Left renal pelvis (tissue), 4 donors: ENCODE data around the gene DAAM1. TPM values are rescaled to one million over a fixed set of nuclear protein-coding genes. Genes with fewer than 3 reads are reported as not detected.

Source experiments
- DNase-seq, 4 donors: peaks; one replicate each; pipeline ENCODE4 v3.0.0-alpha.2; 2013; ENCODE audit warnings: low read depth in 4 of 4, low spot score in 3 of 4
- polyA plus RNA-seq, 4 donors: library from polyadenylated mRNA; unstranded; fragments of 120-200 nt; gene quantifications; one replicate each; pipeline ENCODE4 v1.2.1, GENCODE V29; 2013; ENCODE audit not compliant: insufficient read length in 4 of 4

Gene DAAM1
- 100 to 1,000 TPM in 1 of 4 donors, 10 to 100 TPM in 3; 56.3 to 125 (median 68.2) TPM for polyA plus RNA-seq

DNA sequence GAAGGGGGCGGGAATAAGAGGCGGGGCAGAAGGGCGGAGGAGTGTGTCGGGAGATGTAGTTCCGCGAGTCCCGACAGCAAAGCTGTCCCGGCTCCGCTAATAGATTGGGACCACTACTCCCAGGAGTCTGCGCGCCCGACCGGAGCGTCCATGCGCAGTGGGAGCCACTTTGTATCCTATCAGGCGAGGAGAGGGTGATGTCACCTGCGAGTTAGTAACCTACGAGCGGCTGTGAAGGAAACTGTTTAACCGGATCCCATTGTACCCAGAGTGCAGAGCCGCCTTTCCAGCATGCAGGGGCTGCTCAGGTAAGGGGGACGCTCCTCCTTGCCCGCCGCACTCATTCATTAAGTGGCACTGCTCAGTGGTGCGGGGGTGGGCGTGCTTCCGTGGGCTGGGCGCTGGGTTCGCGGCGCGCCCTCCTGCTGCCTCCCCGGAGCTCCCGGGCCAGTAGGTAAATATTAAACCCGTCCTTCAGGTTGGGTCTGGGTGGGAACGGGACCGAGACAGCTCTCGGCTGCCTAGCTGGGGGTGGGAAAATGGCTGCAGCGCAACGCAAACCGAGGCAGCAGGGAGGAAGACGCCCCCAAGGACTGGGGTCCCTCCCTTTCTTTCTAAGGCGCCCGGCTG is at the start of gene DAAM1:
Gene DAAM1 (plus strand): TSS at position 207 of the 630 bp plus-strand sequence. CDS start 74,811 bp downstream, outside the sequence.
- DNase-seq = peak; percentile 95 to 98 (median 97)

DNA sequence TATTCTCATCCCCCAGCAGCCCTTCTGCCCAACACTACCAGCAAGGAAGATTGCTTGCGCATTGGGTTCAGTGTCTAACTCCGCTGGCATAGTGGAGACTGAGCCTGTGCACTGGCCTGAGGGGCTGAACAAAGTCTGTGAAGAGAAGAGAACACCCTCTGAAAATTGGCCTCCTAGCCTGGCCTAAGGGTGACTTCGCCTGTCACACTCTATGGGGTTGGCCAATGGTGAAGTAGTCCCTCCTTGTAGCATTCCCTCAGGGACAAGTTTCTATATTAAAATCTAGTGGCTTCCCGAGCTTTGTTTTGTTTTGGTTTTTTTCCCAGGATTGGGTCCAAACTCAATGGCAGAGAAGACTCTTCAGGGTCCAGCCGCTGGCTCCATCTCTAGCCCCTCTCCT is 49.1 kb upstream of the DAAM1 start:
- no peak for DNase-seq

DNA sequence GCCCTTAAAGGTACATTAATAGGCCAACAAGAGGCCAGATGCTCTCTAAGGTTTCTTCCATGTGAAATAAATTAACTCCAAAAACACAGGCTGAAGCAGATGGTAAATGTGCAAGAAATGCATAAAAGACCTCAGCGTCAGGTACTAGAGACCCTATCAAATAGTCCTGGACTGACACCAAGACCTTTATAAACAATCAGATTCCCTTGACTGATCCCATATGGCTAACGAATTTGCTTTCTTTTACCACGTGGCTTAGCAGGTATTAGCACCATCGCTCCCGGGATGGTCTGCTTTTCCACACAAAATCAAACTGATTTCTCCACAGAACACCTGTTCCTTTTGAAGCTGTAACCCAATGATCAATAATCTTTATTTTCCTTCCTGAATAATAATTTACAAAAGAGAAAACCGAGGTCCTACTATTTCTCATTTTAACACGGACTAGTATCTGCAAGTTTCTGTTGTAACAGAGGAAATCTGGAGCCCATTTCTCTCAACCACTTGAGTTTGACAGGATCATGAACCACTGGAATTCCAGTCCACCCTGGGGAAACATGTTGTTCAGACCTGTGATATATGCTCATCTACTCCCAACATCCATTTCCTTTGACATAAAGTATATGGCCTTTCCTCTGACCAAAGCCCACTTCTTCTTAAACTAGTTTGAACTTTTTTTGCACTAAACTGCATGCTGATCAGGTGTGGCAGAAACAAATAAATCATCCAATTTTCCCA is 48.2 kb upstream of the DAAM1 start:
- peak in 1 of 4 donors; percentile 46 for DNase-seq

DNA sequence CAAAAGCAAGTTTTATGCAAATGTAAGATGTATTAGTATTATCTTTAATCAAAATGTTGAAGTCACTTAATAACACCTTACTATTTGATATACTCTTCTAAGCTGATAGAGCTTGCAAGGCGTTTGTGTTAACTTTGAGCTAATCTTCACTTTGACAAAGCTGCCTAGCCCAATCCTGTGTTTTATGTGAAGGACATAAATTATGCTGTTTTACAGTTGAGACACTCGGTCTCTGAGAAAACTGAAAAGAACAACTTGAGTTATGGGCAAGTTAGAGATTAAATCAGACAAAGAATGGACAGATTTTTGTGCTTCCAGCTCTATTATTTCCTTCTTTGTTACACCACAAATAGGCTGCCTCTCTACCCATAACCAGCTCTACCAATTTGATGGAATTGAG is 42.0 kb upstream of the DAAM1 start:
- no peak for DNase-seq

DNA sequence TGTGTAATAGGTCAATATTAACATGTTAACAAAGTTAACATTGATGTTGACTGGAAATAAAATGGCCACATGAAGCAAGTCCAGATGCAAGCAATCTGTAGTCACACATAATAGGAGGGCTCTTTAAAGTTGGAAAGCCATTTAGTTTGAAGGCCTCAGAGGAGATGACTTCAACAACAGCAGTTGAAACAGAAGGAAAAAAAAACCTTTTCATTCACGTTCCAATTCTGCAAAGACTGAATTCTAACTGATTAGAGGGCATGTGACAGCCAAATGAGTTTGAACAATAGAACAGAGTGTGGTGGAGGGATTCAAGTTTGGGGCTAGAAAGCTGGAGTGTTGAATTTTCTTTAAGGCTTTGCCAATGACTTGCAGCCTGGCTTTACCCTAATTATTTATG is 41.5 kb upstream of the DAAM1 start:
- DNase-seq = no peak

DNA sequence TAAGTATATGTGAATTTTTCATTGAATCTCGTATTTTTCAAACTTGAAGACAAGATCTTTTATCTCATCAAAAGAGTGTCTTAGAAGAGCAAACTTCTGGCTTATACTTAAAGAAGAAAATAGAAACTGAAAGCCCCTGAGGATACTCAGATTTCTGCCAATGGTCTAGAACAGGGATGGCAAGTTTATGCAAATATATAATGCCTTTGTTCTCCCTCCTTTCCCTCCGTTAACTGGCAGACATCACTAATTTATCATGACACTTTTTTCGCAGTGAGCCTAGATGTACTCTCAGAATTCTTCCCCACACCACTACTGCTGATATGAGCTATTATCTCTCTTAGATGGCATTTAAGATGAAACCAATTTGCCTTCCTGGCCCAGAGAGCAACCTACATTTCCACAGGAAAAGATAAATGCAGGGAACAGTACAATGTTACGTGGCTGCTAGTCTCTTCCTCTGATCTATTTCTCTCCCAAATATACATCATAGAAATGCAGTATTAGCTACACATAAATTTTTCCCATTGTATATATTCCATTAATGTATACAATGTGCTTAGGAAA is 40.0 kb upstream of the DAAM1 start:
- DNase-seq = no peak

DNA sequence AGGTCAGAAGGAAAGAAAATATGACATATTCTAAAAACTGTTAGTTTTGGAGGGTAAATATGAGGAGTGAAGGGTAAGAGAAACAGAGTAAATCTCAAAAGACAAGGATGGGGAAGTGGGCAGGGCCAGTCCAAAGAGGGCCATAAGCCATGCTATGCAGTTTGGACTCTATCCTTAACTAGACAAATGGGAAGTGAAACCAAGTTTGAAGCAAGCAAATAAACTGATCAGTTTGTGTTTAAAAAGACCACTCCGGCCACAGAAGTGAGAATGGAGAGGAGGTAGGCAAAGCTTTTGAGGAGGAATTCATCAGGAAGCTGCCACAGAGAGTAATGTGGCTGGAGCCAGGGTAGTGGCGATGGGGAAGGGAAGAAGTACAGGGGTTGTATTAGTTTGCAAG is 37.5 kb upstream of the DAAM1 start:
- DNase-seq = no peak

DNA sequence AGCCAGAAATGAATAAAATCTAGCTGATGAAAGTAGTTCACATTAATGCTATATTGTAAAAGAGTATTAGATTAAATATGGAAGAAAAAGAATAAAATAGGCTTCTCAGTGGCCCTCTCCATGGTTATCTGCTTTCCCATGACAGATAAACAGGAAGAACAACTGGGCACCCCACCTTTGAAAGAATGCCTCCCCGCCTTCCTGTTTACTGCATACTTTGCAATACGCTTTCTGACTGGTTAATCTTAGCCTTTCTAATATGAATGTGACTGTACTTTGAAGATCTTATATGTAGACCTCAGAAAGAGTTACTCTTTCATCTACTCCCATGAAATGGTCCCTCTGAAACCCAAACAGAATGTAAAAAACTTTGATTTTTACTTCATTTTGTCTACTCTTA is 34.1 kb upstream of the DAAM1 start:
- no peak for DNase-seq

DNA sequence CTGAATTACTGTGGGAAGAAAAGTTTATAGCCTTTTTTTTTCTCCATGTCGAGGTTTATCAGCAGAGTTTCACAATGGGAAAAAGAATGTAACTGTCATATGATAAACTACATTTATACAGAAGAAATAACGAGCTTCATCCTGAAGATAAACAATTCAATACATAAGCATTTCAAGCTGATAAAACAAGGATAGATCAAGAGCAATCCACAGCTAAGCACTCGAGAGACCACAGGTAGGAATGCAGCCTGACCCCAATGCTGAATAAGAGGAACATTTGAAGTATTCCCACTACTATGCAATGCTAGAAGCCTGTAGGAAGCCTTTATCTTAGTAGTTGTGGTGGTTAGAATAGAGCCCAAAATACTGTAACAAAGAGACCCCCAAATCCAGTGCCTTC is 32.6 kb upstream of the DAAM1 start:
- no peak for DNase-seq

DNA sequence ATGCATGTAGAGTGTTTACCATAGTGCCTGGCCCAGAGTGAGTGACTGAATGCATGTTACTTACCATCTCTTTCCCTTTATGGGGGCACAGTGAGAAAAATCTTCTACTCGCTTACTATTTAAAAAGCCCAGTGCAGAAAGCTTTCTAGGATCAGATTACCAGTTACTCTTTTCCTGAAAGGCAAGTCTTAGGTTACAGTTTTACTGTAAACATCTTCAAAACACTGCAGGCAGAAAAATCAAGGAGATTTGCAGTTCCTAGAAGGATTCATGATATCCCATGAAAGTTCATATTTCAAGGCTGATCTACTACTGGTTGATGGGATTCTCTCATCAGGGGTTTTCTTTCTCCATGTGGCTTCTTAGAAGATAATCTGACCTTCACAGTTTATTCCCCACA is 29.3 kb upstream of the DAAM1 start:
- DNase-seq = peak in 3 of 4 donors; percentile 12 to 31 (median 21)

DNA sequence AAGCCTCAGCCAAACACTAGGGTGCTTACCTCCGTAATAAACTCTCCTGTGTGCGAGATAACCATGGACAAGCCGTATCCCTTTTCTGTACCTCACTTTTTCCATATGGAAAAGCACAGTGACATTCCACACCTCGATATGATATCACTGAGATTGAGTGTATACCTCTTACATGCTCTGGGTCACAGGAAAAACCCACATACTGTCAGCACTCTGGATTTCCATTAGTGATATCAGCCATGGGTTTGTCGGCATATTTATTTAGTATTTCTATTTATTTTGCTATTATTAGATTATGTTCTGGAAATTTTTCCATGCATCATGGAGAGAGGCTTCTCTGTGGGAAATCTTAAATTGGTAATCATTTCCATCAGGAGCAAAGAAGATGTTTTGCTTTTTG is 28.0 kb upstream of the DAAM1 start:
- DNase-seq = no peak

DNA sequence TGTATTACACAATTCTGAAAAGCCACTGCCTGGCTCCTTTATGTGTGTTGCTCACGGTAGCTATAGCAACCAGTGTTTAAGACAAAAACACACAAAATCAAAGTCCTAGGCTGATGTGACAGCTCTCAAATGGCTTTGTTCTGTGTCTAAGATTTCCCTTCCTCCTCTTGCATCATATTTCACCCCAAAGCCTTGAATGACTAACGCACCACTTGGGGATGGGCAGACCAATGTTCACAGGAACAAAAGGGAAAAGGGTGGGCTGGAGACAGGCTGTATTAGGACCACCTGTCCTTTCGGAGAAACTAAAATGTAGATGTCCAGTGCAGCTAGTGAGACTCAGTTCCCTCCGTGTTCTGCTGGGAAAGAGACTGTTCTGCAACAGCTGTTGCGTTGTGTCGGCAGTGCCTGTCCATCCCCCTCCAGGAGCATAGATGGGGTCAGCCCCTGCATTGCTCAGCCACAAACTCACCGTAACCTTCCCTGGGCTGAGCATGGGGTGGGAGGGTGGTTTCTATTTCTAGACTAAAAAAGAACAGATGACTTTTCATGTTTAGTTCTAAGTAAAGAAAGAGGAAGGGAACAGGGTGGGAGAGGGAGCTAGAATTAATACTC is 26.8 kb upstream of the DAAM1 start:
- DNase-seq = peak in 3 of 4 donors; percentile 35 to 45 (median 39)

DNA sequence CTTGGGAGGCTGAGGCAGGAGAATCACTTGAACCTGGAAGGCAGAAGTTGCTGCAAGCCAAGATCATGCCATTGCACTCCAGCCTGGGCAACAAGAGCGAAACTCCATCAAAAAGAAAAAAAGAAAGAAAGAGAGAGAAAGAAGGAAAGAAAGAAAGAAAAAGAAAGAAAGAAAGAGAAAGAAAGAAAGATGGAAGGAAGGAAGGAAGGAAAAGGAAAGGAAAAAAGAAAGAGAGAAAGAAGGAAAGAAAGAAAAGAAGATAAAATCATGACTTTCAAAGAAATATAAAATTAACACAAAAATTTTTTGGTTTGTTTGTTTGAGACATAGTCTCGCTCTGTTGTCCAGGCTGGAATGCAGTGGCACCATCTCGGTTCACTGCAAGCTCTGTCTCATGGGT is 22.2 kb upstream of the DAAM1 start:
- no peak for DNase-seq

DNA sequence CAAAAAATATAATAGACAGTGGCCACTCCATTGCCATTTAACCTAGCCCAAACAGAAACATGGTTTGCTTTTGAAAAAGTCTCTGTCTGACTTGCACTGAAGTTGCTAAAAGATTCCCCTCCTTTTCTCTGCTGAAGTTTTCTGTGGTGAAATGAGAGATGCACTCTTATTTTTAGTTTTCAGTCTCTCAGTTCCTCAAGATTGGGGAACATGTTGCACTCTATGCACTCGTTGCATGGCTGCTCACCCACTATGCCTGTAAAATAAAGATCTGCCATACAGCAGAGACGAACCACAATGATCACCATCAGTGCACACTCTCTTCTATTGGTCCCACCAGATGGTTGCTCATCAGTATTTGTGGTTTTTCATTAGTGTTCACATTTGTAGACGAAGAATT is 13.1 kb upstream of the DAAM1 start:
- no peak for DNase-seq

DNA sequence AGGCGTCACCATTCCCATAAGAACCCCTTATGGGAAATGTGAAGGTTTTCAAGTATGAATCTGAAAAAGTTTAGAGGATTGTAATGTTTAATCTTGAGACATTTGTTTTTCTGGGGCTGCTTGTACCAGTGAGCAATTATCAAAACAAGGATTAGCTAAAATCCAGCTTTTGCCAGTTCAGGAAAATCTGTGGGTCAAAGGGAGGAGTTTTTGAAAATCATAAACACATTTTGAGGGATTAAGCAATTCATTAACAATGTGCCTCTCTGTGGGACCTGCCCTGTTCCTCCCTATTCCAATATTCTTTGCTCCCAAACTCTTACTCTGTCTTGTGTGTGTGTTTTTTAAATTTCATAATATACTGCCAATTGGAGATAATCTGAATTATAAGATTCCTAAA is 11.7 kb upstream of the DAAM1 start:
- no peak for DNase-seq

DNA sequence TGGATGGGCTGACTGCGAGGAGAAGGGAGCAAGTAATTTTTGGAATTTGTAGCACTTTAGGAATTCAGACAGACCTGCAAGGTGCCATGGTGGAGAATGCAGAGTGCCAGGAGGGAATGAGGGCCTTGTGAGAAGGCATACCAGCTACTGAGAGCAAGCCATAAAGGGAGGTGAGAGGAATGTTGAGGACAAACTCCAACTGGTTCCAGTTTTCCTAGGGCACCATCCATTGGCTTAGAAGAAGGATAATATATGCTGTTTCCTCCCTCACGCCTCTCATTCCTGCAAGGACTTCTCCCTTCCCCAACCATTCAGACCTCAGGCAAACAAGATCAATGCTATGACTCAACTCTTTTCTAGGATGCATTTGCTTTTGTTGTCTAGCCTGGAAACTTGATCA is 11.2 kb upstream of the DAAM1 start:
- no peak for DNase-seq

DNA sequence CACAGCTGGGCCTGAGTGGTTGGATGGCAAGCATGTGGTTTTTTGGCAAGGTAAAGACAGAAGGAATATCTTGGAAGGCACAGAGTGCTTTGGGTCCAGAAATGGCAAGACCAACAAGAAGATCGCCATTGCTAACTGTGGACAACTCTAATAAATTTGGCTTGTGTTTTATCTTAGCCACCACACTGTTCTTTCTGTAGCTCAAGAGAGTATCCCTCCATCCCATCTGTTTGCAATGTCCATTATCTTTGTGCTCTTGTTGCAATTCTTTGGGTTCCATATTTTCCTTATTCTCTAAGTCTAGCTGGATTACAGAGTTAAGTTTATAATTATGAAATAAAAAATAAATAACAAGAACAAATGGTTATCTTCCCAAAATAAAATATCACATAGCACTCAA is 6.7 kb upstream of the DAAM1 start:
- DNase-seq = no peak

DNA sequence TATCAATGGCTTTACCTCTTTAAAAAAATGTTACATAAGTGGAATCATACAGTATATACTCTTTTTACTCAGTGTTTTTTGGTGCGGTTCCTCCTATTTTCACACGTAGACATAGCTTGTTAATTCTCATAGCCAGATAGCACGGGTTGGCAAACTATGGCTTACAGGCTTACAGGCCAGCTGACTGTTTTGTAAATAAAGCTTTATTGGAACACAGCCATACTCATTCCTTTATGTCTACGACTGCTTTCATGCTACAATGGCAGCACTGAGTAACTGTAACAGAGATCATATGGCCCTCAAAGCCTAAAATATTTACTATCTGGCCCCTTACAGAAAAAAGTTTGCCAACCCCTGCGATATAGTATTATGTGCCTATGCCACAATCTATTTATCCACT is 5.8 kb upstream of the DAAM1 start:
- DNase-seq = no peak

DNA sequence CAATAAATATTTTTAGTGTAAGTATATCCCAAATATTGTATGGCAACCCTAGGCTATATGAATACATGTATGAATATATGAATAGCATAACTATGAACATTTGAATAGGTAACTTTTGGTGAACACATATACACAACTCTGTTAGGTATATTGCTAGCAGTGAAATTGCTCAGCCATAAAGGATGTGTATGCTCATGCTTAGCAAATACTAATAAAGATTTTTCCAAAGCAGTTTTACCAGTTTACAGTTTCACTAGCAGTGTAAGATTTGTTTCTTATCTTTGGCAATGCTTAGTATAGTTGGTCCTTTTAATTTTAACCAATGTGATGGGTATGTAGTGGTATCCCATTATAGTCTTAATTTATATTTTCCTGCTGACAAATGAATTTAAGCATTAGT is 5.3 kb upstream of the DAAM1 start:
- no peak for DNase-seq

DNA sequence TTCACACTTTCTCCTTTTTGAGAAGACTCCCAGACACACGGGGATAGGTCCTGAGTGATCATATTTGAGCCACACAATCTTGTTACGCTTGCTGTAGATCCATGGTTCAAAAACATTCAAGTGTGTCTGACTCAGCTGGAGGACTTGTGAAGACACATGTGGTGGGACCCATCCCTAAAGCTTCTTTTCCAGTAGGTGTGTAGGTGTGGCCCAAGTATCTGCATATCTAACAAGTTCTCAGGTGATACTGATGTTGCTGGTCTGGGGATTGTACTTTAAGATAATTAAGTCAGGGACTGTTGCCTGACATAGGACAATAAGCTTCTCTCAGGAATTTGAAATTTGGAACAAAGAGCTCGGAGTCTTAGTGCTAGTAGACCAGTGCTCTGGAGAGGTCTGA is 4.1 kb upstream of the DAAM1 start:
- no peak for DNase-seq

DNA sequence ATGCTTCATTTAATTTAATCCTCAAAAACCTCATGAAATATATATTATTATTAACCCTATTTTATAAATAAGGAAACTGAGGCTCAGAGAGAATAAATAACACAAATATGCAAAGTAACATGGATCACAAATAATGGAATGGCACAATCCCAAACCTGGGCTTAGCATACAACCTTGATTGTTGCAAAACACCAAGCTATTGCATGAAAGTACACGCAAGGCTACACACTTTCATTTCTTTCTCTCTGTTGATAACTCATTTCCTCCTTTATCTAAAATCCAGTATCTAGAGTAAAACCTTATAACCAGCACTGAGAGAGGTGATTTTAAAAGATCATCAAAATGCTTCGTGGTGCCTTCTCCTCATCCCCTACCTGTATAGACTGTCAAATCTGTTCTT is 2.8 kb upstream of the DAAM1 start:
- DNase-seq = no peak

DNA sequence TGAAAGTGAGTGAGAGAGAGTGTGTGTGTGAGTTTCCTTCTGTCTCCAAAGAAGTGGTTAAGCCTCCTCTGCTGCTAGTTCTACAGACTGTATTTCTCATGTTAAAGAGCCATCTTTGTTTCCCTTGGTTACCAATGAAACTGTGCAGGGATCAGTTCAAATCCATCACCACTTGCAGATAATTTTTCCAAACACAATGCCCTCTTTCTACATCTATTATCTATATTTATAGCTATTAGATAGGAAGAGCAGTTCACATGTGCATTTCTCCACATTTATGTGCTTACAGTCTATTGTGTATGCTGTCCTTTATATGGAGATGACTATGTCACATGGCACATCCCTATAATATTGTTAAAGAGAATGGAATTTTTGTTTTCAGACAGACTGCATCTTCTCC is 2.2 kb upstream of the DAAM1 start:
- no peak for DNase-seq
